GM18951 (cell line): ENCODE measurements around the gene ANO9.
"Not testable (repeated sequence)": the region's sequence is repeated elsewhere in the genome, so short reads cannot be mapped to it uniquely, and the experiment has no call there.

ENCODE experiments used
- POLR2A ChIP-seq: IDR thresholded peaks from 4 replicates; pipeline ENCODE4 v1.6.1; 2011; ENCODE audit warnings: mild to moderate bottlenecking; ENCODE audit not compliant: insufficient read length, insufficient read depth; ENCODE audit errors: extremely low read depth
- in situ Hi-C: fragments of 300-500 bp; cut with MboI; formaldehyde crosslinking; loops from one replicate; pipeline ENCODE4 v1.12.0; 2022; ENCODE audit warnings: low sequenced_read_pairs, mixed read lengths, inconsistent platforms; ENCODE audit not compliant: unreplicated experiment

Gene ANO9

DNA sequence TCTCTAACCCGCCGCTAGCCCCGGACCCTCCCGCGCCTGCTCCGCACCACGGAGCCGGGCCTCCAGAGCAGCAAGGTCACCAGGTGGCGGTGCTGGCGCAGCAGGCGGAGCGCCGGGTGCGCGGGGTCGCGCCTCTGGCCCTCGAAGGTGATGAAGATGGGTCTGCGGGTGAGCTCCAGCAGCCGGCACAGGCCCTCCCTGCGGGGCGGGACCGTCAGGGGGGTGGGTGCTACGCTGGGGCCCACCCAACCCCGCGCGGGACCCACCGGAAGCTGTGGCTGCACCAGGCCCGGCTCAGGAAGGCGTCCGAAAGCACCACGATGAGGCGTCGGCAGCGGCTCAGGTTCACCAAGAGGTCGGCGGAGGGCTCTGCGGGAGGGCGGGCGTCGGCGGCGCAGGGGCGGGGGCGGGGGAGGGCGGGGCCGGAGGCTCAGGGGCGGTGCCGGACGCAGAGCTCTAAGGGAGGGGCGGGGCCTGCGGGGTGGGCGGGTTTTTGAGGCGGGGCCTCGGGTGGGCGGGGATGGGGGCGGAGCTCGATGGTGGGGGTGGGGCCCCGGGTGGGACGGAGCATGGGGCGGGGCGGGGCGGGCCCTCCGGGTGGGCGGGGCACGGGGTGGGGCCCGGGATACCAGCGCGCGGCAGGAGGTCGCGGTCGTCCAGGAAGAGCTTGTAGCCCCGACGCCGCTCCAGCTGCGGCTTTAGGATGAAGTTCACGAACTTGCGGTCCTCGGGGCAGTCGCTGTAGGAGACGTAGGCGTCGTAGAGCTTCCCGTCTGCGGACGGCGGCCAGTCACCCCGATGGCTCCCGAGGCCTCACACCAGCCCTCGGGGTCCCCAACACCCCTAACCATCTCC, 34.8 kb downstream of the ANO9 start:
- in situ Hi-C loops = no loop called here
- peak; percentile 28 for TF ChIP-seq POLR2A

- no peak for TF ChIP-seq POLR2A
- in situ Hi-C loops = no loop called here
Observed at GRCh38 chr11:405954-406795, 35.6 kb downstream of the ANO9 start.

GRCh38 chr11:405323-405953, 36.4 kb downstream of the ANO9 start:
- in situ Hi-C loops = no loop called here

DNA sequence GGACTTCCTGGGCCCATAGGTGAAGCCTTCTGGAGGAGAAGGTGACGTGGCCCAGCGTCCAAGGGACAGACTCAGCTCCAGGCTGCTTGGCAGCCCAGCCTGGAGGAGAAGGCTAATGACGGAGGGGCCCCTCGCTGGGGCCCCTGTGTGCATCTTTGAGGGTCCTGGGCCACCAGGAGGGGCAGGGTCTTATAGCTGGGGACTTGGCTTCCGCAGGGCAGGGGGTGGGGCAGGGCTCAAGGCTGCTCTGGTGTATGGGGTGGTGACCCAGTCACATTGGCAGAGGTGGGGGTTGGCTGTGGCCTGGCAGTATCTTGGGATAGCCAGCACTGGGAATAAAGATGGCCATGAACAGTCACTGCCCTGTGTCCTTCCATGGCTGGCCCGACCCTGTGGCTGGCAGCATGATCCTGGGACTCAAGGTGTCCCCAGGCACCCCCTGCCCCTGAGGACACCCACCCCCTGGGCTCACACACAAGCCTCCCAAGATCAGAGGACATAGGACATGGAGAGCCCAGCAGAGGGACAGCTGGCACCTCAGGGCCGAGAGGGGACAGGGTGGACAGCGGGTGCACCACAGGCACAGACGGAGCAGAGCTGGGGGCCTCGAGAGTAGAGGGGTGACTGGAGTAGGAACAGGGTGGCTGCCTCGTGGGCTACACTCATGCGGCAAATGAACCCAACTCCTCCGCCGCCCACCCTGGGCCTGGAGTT, 37.1 kb downstream of the ANO9 start:
- in situ Hi-C loops = no loop called here
- no peak for TF ChIP-seq POLR2A

More at GRCh38 chr11:405323-405953, 36.4 kb downstream of the ANO9 start:
- TF ChIP-seq POLR2A = no peak

GRCh38 chr11:403761-404431, 37.9 kb downstream of the ANO9 start:
- TF ChIP-seq POLR2A = no peak

GRCh38 chr11:403021-403760, 38.6 kb downstream of the ANO9 start:
- in situ Hi-C loops = no loop called here

More at GRCh38 chr11:403761-404431, 37.9 kb downstream of the ANO9 start:
- in situ Hi-C loops = no loop called here

GRCh38 chr11:401196-401595, 40.6 kb downstream of the ANO9 start:
- in situ Hi-C loops = not testable (repeated sequence)

More at GRCh38 chr11:403021-403760, 38.6 kb downstream of the ANO9 start:
- TF ChIP-seq POLR2A = no peak

- no peak for TF ChIP-seq POLR2A
- in situ Hi-C loops = no loop called here
Observed at GRCh38 chr11:400241-400689, 41.5 kb downstream of the ANO9 start.

GRCh38 chr11:399731-400211, 42.0 kb downstream of the ANO9 start:
- no peak for TF ChIP-seq POLR2A
- in situ Hi-C loops = no loop called here

DNA sequence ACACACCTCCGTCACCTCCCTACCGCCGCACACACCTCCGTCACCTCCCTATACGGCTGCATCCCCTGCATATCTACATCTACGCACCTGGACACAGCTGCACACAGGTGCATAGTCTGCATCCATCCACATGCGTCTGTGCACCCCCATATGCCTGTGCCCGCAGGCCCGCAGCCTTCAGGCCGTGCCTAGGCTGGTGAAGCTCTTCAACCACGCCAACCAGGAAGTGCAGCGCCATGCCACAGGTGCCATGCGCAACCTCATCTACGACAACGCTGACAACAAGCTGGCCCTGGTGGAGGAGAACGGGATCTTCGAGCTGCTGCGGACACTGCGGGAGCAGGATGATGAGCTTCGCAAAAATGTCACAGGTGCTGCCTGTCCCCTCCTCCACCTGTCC, 43.0 kb downstream of the ANO9 start:
- in situ Hi-C loops = no loop called here

DNA sequence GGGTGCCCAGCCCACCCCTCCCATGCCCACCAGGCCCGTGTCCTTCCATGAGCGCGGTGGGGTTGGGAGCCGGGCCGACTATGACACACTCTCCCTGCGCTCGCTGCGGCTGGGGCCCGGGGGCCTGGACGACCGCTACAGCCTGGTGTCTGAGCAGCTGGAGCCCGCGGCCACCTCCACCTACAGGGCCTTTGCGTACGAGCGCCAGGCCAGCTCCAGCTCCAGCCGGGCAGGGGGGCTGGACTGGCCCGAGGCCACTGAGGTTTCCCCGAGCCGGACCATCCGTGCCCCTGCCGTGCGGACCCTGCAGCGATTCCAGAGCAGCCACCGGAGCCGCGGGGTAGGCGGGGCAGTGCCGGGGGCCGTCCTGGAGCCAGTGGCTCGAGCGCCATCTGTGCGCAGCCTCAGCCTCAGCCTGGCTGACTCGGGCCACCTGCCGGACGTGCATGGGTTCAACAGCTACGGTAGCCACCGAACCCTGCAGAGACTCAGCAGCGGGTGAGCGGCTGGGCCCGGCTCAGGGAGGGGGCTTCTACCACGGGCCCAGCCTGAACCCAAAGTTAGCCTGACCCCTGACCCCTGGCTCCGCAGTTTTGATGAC, 44.8 kb downstream of the ANO9 start:
- no peak for TF ChIP-seq POLR2A

More for the DNA sequence above, 43.0 kb downstream of the ANO9 start:
- TF ChIP-seq POLR2A = no peak

GRCh38 chr11:396511-396947, 45.3 kb downstream of the ANO9 start:
- in situ Hi-C loops = no loop called here
- TF ChIP-seq POLR2A = no peak

More for the DNA sequence above, 44.8 kb downstream of the ANO9 start:
- in situ Hi-C loops = no loop called here
